Upper lobe of left lung (tissue), 4 donors: ENCODE data around the gene UBL4B.

Experiments
- POLR2AphosphoS5 ChIP-seq, 2 donors: sonication (generic); formaldehyde crosslinking; IDR thresholded peaks; one replicate each; pipeline ENCODE4 v1.5.1; 2017; ENCODE audit warnings: antibody characterized with exemption in 2 of 2
- TF ChIP-seq, protein P1 (sequence below), 6 experiments: fragments of 450-650 bp in 4 of 6; fragments of 200-600 bp in 2 of 6; sonication (generic) in 2 of 6; IDR thresholded peaks; one replicate each; pipeline ENCODE4 v1.5.1; 2016 to 2019; ENCODE audit warnings: antibody characterized with exemption in 6 of 6

DNA sequence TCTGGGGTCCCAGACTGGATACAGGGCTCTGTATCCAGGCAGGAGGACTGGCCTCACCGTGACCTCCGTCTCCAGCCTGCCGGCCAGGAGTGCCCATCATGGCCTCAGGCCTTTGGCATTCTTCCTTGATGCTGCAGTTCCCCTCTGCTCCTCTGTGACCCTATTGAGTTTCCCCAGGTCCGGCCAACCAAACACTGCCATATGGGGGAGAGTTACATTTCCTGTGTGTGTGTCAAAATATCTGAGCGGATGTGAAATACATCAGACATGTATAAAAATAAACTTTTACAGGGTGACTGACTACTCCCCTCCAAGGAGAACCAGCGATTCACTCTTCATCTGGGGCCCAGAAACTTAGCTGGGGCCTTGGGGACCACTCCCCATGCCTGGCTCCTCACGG lies 10.2 kb upstream of the UBL4B start:
- no peak for TF ChIP-seq POLR2AphosphoS5 (IDR thresholded peaks at IDR 0.05)
- TF ChIP-seq, protein P1, sequence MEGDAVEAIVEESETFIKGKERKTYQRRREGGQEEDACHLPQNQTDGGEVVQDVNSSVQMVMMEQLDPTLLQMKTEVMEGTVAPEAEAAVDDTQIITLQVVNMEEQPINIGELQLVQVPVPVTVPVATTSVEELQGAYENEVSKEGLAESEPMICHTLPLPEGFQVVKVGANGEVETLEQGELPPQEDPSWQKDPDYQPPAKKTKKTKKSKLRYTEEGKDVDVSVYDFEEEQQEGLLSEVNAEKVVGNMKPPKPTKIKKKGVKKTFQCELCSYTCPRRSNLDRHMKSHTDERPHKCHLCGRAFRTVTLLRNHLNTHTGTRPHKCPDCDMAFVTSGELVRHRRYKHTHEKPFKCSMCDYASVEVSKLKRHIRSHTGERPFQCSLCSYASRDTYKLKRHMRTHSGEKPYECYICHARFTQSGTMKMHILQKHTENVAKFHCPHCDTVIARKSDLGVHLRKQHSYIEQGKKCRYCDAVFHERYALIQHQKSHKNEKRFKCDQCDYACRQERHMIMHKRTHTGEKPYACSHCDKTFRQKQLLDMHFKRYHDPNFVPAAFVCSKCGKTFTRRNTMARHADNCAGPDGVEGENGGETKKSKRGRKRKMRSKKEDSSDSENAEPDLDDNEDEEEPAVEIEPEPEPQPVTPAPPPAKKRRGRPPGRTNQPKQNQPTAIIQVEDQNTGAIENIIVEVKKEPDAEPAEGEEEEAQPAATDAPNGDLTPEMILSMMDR (IDR thresholded peaks at IDR 0.05): no peak
